GM12874 (cell line): ENCODE measurements around the gene SYNPR.

Experiments
- TF ChIP-seq, protein P1 (sequence below): IDR thresholded peaks from 2 replicates; pipeline ENCODE4 v1.5.1; 2011; ENCODE audit warnings: low read depth, mild to moderate bottlenecking, control low read depth, low read length, moderate library complexity; ENCODE audit not compliant: insufficient read depth

The SYNPR gene

DNA sequence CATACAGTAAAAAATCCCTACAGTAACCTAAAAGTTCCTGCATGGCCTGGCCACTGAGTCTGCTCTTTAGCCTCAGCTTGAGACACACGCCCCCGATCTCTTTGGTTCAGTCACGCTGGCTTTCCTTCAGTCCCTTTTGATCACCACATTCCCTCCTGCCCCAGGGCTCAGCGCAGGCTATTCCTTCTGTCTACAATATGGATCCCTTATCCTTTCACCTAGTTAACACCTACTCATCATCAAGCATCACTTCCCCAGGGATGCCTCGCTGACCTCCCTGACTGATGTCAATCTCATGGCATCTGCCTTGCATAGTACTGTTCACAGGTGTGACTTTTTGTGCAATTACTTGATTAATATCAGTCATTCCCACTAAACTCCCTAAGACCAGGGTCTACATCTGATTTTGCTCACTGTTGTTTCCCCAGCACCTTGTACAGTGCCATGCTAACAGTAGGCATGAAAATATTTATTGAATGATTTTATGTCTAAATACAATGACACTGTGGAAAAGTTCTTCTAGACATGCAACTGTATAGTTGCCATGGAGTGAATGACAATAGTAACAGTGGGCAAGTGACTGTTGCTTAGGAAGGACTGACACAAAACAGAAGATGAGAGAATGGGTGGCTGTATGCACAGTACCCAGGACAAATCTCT, 374.1 kb downstream of the SYNPR start, which contains the start of gene SNTN:
TSS of gene SNTN (plus strand) at position 610 of the 660 bp plus-strand sequence. CDS start at position 623, 13 bp downstream.
- TF ChIP-seq, protein P1, sequence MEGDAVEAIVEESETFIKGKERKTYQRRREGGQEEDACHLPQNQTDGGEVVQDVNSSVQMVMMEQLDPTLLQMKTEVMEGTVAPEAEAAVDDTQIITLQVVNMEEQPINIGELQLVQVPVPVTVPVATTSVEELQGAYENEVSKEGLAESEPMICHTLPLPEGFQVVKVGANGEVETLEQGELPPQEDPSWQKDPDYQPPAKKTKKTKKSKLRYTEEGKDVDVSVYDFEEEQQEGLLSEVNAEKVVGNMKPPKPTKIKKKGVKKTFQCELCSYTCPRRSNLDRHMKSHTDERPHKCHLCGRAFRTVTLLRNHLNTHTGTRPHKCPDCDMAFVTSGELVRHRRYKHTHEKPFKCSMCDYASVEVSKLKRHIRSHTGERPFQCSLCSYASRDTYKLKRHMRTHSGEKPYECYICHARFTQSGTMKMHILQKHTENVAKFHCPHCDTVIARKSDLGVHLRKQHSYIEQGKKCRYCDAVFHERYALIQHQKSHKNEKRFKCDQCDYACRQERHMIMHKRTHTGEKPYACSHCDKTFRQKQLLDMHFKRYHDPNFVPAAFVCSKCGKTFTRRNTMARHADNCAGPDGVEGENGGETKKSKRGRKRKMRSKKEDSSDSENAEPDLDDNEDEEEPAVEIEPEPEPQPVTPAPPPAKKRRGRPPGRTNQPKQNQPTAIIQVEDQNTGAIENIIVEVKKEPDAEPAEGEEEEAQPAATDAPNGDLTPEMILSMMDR = no peak

DNA sequence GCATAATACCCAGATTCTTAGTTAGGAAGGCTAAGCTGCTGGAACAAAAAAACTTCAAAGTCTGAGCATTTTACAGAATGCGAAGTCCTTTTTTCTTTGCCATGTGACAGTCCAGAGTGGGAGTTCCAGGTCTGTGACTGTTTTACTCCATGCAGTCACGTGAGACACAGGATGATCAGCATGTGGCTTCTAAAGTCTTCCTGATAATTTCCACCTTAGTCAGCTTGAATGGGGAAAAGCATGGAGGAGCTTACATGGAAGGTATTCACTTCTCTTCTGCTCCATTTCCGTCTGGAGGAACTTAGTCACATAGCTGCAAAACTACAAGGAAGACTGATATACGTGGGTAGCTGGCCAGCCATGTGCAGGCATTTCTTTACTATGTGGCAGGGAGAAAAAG, 376.1 kb downstream of the SYNPR start:
- TF ChIP-seq, protein P1 = no peak

GRCh38 chr3:63654931-63655330, 376.8 kb downstream of the SYNPR start:
- TF ChIP-seq, protein P1 = no peak

GRCh38 chr3:63655519-63655918, 377.4 kb downstream of the SYNPR start:
- TF ChIP-seq, protein P1 = no peak

- TF ChIP-seq, protein P1 = no peak
Measured at GRCh38 chr3:63656786-63657185, 378.7 kb downstream of the SYNPR start.

DNA sequence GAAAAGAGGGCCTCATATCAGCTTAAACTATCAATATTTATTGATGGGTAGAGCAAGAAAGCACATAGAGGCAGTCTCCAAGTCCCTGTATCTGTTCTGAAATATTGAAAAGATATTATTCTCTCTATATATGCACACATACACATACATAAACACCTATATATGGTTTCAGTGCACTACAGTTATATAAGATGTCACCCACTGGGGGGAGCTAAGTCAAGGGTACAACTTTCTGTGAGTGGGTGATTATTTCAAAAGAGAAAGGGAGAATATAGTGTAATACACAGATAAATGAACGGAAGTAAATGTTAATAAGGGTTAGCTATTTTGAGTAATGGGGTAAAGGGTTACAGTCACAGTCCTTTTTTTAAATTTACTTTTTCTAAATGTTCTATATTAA, 383.1 kb downstream of the SYNPR start:
- TF ChIP-seq, protein P1 = no peak

GRCh38 chr3:63662011-63662410, 383.9 kb downstream of the SYNPR start:
- TF ChIP-seq, protein P1 = no peak
